Hypothalamus (tissue), 51 donors: ENCODE measurements around the gene CNTRL.
"Not testable (repeated sequence)": the region's sequence is repeated elsewhere in the genome, so short reads cannot be mapped to it uniquely, and the experiment has no call there.

Experiments
- DNase-seq, 51 donors: peaks; one replicate each; lab custom pipeline; 2025; lab: John Stamatoyannopoulos, UW

Gene CNTRL

GRCh38 chr9:121123816-121124535, 49.2 kb downstream of the CNTRL start:
- DNase-seq: no peak

- no peak for DNase-seq
These were observed 50.8 kb downstream of the CNTRL start for GRCh38 chr9:121125590-121125989.

- not testable (repeated sequence) for DNase-seq
These were observed 54.6 kb downstream of the CNTRL start for GRCh38 chr9:121129384-121129783.

GRCh38 chr9:121133104-121133816, 58.5 kb downstream of the CNTRL start:
- no peak for DNase-seq

GRCh38 chr9:121135642-121136041, 60.9 kb downstream of the CNTRL start:
- no peak for DNase-seq

GRCh38 chr9:121138561-121138960, 63.8 kb downstream of the CNTRL start:
- DNase-seq: no peak

GRCh38 chr9:121138973-121139372, 64.2 kb downstream of the CNTRL start:
- no peak for DNase-seq

GRCh38 chr9:121140162-121140561, 65.4 kb downstream of the CNTRL start:
- DNase-seq: no peak

- DNase-seq: no peak
These were observed 66.6 kb downstream of the CNTRL start for GRCh38 chr9:121141306-121141705.

- no peak for DNase-seq
These were observed 67.0 kb downstream of the CNTRL start for GRCh38 chr9:121141706-121142105.

- DNase-seq: no peak
These were observed 69.0 kb downstream of the CNTRL start for GRCh38 chr9:121143771-121144170.

- DNase-seq: no peak
These were observed 69.7 kb downstream of the CNTRL start for GRCh38 chr9:121144482-121144881.

- no peak for DNase-seq
These were observed 75.4 kb downstream of the CNTRL start for GRCh38 chr9:121150188-121150587.

GRCh38 chr9:121153642-121154041, 78.9 kb downstream of the CNTRL start:
- DNase-seq: no peak

- no peak for DNase-seq
These were observed 80.0 kb downstream of the CNTRL start for GRCh38 chr9:121154782-121155181.

GRCh38 chr9:121156263-121156731, 81.5 kb downstream of the CNTRL start:
- DNase-seq: no peak

GRCh38 chr9:121157939-121158338, 83.2 kb downstream of the CNTRL start:
- DNase-seq: no peak

GRCh38 chr9:121160025-121160424, 85.3 kb downstream of the CNTRL start:
- DNase-seq: no peak

- DNase-seq: no peak
These were observed 93.3 kb downstream of the CNTRL start for GRCh38 chr9:121168052-121168451.

GRCh38 chr9:121169094-121169601, 94.4 kb downstream of the CNTRL start:
- DNase-seq: no peak

- DNase-seq: no peak
These were observed 96.5 kb downstream of the CNTRL start for GRCh38 chr9:121171236-121171635.
